ENCODE results near the gene DLGAP1. TPM values are rescaled to one million over a fixed set of nuclear protein-coding genes. Genes with fewer than 3 reads are reported as not detected.

Gene DLGAP1
- total and polyA plus RNA-seq, 2 experiments from 2014 or later = 17.0 to 48.5 TPM

- Histone ChIP-seq H3K27me3 (ENCODE audit: insufficient read depth) (no peaks in the 10 kb centered on the region), H4K20me1 (replicated peaks; ENCODE audit: insufficient read depth) (no peaks in the 10 kb centered on the region), H3K9me2 (ENCODE audit: insufficient read depth) (peaks cover 5% of the 10 kb centered on the region; the same call in 1 of the 2 replicates), H2AFZ (no peak overlapping the region), H3K4me1 (ENCODE audit: insufficient read depth) (peaks cover 51% of the 10 kb centered on the region), H3K36me3 (ENCODE audit: insufficient read depth) (no peaks in the 10 kb centered on the region), H3K79me2 (replicated peaks; ENCODE audit: insufficient read depth) (no peaks in the 10 kb centered on the region), H3F3A (replicated peaks; ENCODE audit: low read depth) (no peaks in the 10 kb centered on the region), H3K27ac (ENCODE audit: low read depth) (peak overlapping the region; percentile 88), H3K4me3 (0 out of 2 replicates have a peak overlapping the region, but pooled peaks have one; percentile 11), H3K4me2 (peak overlapping the region; percentile 41; the same call in 1 of the 2 replicates)
- TF ChIP-seq REST (IDR thresholded peaks at IDR 0.05; ENCODE audit: unreplicated experiment) (no peak), CREB1 (CRISPR knock-in tag; IDR thresholded peaks at IDR 0.05; ENCODE audit: low read depth) (no peak), EZH2phosphoT487 (IDR thresholded peaks at IDR 0.05; ENCODE audit: unreplicated experiment) (no peak), STAT1 (IDR thresholded peaks at IDR 0.05; ENCODE audit: unreplicated experiment) (no peak), ZNF114 (CRISPR knock-in tag; IDR thresholded peaks at IDR 0.05) (peak; percentile 65; the same call in 1 of the 2 replicates), ZNF462 (CRISPR knock-in tag; IDR thresholded peaks at IDR 0.05) (no peak), ETS1 (IDR thresholded peaks at IDR 0.05) (0 out of 2 replicates have a peak, but pooled peaks have one; percentile 26), NANOG (IDR thresholded peaks at IDR 0.05; ENCODE audit: borderline replicate concordance) (peak; percentile 97), POLR2AphosphoS5 (IDR thresholded peaks at IDR 0.05; ENCODE audit: low read depth) (0 out of 2 replicates have a peak, but pooled peaks have one; percentile 24), EZH2 (IDR thresholded peaks at IDR 0.05; ENCODE audit: low read depth, unreplicated experiment) (no peak), JUNB (IDR thresholded peaks at IDR 0.05; ENCODE audit: unreplicated experiment) (no peak), CTCF (conservative IDR thresholded peaks at IDR 0.05; ENCODE audit: low read depth in 2 of 2) (no peak), ZNF331 (CRISPR knock-in tag; IDR thresholded peaks at IDR 0.05; ENCODE audit: low read depth) (no peak)
- peak overlapping the region; percentile 16; the same call in 2 of the 3 replicates for H3K4me3 Mint-ChIP-seq
- peaks cover 10% of the 10 kb centered on the region for H3K27me3 Mint-ChIP-seq (ENCODE audit: insufficient read depth, low read depth, poor library complexity)
- peaks cover 53% of the 10 kb centered on the region for H3K36me3 Mint-ChIP-seq (ENCODE audit: low read depth)
- ATAC-seq (peak; percentile 98), DNase-seq (ENCODE audit: low spot score) (peak; percentile 95)
- H3K9me3 Mint-ChIP-seq = peaks cover 33% of the 10 kb centered on the region
- H3K27ac Mint-ChIP-seq = peak overlapping the region; percentile 90
- peaks cover 69% of the 10 kb centered on the region for H3K4me1 Mint-ChIP-seq
Measured at GRCh38 chr18:4119127-4119648, 335.9 kb downstream of the DLGAP1 start.

Measured in GM23338 (cell line).